Right lobe of liver (tissue), 4 donors: ENCODE results near the gene AGTRAP.

ENCODE experiments used
- CTCF ChIP-seq, 4 donors: fragments of 200-600 bp in 3 of 4; fragments of 450-650 bp in 1 of 4; IDR thresholded peaks; one replicate each; pipeline versions ENCODE4 v1.5.1 to v1.8.0; 2016 to 2022; ENCODE audit warnings: antibody characterized with exemption in 4 of 4, mild to moderate bottlenecking in 2 of 4
- POLR2A ChIP-seq: fragments of 450-650 bp; IDR thresholded peaks from one replicate; pipeline ENCODE4 v1.6.1; 2017; ENCODE audit warnings: antibody characterized with exemption, mild to moderate bottlenecking
- donor health status: DM: no; HTN: no; CAD: no.
- donor health status: DM: no; HTN: no; CAD: no.
- donor health status: DM: no; HTN: yes; CAD: no.

GRCh38 chr1:11707621-11708276 lies 28.2 kb upstream of the AGTRAP start:
- no peak for TF ChIP-seq CTCF (IDR thresholded peaks at IDR 0.05)
- TF ChIP-seq POLR2A, result no peak
